ENCODE measurements around the gene HNRNPA1.

Gene HNRNPA1

DNA sequence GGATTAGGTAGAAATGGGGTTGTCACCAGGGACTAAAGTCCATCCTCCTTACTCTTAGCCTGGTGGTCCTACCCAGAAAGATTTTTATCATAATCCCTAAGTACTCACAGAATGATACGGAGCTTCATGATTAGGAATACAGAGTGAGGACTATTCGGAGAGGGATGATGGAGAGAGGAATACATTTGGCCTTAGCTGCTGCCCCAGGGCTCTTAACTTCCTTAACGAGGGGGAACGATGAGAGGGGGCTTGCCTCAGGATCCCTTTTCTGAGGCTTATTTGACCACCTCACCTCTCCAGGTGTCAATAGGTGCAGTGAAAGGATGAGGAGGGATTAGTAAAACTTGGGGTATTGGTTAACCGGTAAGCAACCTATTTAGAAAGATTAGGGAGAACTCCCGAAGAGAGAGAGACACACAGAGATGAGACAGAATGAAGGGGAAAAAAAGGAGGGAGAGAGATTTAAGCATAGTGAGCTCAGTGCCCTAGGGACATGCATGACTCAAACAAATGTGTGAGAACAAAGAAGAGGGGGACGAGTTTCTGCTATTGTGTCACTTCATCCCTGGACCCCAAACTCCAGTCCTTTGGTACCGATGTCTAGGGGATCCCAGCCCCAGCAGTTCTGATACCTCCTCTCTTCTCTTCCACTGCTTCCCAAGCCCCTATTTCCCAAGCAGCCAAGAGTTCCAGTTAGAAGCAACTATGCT is 19.1 kb downstream of the HNRNPA1 start:
- Histone ChIP-seq H3K4me1 (ENCODE audit: control insufficient read depth in 1 of 2, insufficient read depth in 1 of 2, low read depth in 1 of 2, low read length in 1 of 2) (peaks cover 69 to 85% of the 10 kb centered on the region in 2 experiments), H3K27ac (peak overlapping the region; percentile 93), H3K27me3 (no peaks in the 10 kb centered on the region), H3K4me3 (ENCODE audit: low read depth in 1 of 2, low read length in 1 of 2) (peak overlapping the region; percentile 82 to 91), H3K9me3 (no peaks in the 10 kb centered on the region), H3K36me3 (peaks cover 15% of the 10 kb centered on the region)
- TF ChIP-seq, protein P1, sequence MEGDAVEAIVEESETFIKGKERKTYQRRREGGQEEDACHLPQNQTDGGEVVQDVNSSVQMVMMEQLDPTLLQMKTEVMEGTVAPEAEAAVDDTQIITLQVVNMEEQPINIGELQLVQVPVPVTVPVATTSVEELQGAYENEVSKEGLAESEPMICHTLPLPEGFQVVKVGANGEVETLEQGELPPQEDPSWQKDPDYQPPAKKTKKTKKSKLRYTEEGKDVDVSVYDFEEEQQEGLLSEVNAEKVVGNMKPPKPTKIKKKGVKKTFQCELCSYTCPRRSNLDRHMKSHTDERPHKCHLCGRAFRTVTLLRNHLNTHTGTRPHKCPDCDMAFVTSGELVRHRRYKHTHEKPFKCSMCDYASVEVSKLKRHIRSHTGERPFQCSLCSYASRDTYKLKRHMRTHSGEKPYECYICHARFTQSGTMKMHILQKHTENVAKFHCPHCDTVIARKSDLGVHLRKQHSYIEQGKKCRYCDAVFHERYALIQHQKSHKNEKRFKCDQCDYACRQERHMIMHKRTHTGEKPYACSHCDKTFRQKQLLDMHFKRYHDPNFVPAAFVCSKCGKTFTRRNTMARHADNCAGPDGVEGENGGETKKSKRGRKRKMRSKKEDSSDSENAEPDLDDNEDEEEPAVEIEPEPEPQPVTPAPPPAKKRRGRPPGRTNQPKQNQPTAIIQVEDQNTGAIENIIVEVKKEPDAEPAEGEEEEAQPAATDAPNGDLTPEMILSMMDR (IDR thresholded peaks at IDR 0.05): no peak

DNA sequence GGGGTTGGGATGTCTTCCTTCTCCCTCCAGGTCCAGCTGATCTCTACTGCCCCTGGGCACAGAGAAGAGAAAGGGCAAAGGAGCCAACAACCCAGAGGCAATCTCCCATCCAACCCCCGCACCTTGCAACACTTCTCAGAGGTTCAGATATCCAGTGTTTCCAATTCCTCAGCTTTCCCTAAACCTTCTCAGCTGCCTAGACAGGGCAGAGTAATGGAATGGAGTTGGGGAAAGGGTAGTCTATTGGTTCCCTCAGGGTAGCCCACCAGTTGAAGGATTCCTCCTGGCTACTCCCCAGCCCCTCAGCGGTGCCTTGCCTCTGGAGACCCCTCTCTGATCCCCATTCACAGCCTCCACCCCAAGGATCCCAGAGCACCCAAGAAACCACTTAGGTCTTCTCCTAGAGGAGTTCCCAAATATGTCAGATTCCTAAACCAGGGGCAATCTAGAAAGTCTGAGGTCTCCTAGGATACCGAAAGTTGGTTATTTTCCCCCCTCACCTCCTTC is 19.8 kb downstream of the HNRNPA1 start:
- peaks cover 69 to 85% of the 10 kb centered on the region in 2 experiments for H3K4me1 ChIP-seq (ENCODE audit: control insufficient read depth in 1 of 2, insufficient read depth in 1 of 2, low read depth in 1 of 2, low read length in 1 of 2)
- peak overlapping the region; percentile 82 to 91 for H3K4me3 ChIP-seq (ENCODE audit: low read depth in 1 of 2, low read length in 1 of 2)
- no peaks in the 10 kb centered on the region for H3K27me3 ChIP-seq
- H3K36me3 ChIP-seq: peaks cover 9% of the 10 kb centered on the region
- H3K9me3 ChIP-seq: no peaks in the 10 kb centered on the region
- TF ChIP-seq, protein P1 (IDR thresholded peaks at IDR 0.05): no peak
- H3K27ac ChIP-seq: peak overlapping the region; percentile 93

DNA sequence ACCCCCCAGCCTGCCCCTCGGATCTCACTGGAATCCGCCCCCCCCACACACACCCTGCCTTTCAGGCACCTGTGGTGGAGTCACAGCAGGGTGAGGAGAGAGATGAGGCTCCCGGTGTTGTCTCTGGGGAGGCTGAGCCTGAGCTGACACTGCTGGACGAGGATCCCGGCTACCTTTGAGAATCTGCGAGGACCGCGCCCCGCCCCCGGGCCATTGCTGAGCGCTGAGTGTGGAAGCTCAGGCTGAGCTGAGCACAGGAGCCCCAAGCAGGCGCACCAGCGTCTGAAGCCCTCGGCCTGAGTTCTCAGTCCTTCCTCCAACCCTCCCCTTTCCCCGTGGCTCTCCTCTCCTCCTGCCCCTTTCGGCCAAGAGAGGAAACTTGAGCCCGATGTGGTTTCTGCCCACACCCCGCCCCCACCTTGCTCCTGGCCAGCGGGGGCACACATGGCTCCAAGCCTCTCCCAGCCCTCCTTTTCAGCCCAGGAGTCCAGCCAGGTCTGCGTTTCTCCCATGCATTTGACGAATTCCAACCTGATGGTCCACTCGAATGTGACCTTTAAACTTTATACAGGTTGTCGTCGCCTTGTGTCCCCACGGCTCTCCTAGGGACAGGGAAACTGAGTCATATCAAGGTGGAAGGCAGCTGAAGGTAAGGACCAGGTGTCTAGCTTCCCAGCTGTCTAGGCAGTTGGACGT is 20.4 kb downstream of the HNRNPA1 start, which contains the start of gene NFE2:
Gene NFE2, minus strand, starts transcription at position 284 of the 696 bp plus-strand sequence. CDS start 5,767 bp downstream, outside the sequence.
- Histone ChIP-seq H3K27me3 (no peaks in the 10 kb centered on the region), H3K4me3 (ENCODE audit: low read depth in 1 of 2, low read length in 1 of 2) (peak within 1 kb of the TSS; percentile 82 to 91), H3K9me3 (no peaks in the 10 kb centered on the region), H3K4me1 (ENCODE audit: control insufficient read depth in 1 of 2, insufficient read depth in 1 of 2, low read depth in 1 of 2, low read length in 1 of 2) (peaks cover 69 to 85% of the 10 kb centered on the region in 2 experiments), H3K27ac (peak within 1 kb of the TSS; percentile 93), H3K36me3 (peaks cover 3% of the 10 kb centered on the region)
- TF ChIP-seq, protein P1 (IDR thresholded peaks at IDR 0.05): peak; percentile 27

DNA sequence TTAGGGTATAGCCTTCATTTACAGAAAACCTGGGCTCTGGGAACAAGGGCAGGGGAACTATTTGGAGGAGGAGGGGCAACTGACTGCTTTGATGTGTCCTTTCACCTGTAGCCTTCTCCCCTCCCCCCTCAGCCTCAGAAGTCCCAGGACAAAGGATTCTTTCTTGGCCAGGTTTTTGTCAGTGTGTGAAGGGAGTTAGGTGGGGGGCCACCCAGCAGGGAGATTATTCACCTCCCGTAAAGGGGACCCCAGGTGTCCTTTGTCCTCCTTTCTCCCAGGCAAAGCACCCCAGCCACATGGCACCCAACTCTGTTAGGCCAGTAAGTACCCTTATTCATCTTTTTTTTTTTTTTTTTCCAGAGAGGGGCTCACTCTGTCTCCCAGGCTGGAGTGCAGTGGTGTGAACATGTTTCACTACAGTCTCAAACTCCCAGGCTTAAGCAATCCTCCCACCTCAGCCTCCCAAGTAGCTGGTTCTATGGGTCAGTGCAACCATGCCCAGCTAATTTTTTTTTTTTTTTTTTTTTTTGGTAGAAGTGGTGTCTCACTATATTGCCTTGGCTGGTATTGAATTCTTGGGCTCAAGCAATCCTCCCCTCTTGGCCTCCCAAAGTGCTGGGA is 21.0 kb downstream of the HNRNPA1 start:
- H3K36me3 ChIP-seq: no peaks in the 10 kb centered on the region
- peaks cover 69 to 85% of the 10 kb centered on the region in 2 experiments for H3K4me1 ChIP-seq (ENCODE audit: control insufficient read depth in 1 of 2, insufficient read depth in 1 of 2, low read depth in 1 of 2, low read length in 1 of 2)
- no peaks in the 10 kb centered on the region for H3K27me3 ChIP-seq
- H3K9me3 ChIP-seq: no peaks in the 10 kb centered on the region
- peak overlapping the region; percentile 82 to 91 for H3K4me3 ChIP-seq (ENCODE audit: low read depth in 1 of 2, low read length in 1 of 2)
- H3K27ac ChIP-seq: peak overlapping the region; percentile 93
- TF ChIP-seq, protein P1 (IDR thresholded peaks at IDR 0.05): no peak

DNA sequence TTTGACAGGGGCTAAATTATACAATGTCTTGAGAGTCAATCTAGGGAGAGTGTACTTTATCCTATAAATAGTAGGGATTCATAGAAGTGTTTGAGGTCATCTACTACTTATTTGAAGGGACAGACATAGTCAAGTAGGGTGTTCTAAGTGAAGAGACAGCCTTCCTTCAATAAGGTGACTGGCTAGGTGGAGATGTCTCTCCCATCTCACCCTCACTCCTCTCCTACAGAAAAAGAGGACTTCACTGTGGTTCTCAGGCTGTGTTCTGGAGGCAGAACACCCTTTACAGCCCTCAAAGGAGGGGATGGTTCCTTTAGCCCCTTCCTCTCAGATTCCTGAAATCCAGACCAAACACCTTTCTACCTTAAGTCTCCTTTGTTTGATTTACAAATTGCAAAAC is 23.1 kb downstream of the HNRNPA1 start:
- TF ChIP-seq, protein P1 (IDR thresholded peaks at IDR 0.05): no peak
- Histone ChIP-seq H3K9me3 (no peaks in the 10 kb centered on the region), H3K4me1 (ENCODE audit: control insufficient read depth in 1 of 2, insufficient read depth in 1 of 2, low read depth in 1 of 2, low read length in 1 of 2) (peaks cover 80 to 89% of the 10 kb centered on the region in 2 experiments), H3K27me3 (no peaks in the 10 kb centered on the region), H3K36me3 (no peaks in the 10 kb centered on the region), H3K4me3 (ENCODE audit: low read depth in 1 of 2, low read length in 1 of 2) (peak overlapping the region; percentile 58), H3K27ac (peak overlapping the region; percentile 93)
